GM12801 (cell line): ENCODE data around the gene NCBP2L.

Source experiments
- CTCF ChIP-seq: IDR thresholded peaks from one replicate; pipeline ENCODE4 v1.5.1; 2011; ENCODE audit warnings: control low read depth; ENCODE audit not compliant: insufficient read length; ENCODE audit errors: extremely low read depth

Gene NCBP2L

DNA sequence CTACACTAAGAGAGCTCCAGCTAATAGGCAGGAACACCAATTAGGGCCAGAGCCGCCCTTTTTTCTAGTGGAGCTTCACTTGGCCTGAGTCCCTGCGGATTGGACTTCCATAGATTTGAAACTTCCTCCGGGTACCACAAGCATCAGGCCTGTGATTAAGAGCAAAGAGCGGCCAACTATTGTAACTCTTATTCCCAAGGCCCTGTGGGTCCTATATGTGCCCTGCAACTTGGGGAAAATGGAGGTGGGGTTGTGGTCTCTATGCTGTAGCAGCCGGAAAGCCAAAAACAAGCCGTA, at the start of gene NCBP2L:
NCBP2L (plus strand) TSS at position 198 of the 297 bp plus-strand sequence. CDS start 16,488 bp downstream, outside the sequence.
- no peak for TF ChIP-seq CTCF

- no peak for TF ChIP-seq CTCF
Observed at GRCh38 chrX:107728371-107729099, 49.0 kb upstream of the NCBP2L start.

GRCh38 chrX:107729558-107730297, 47.8 kb upstream of the NCBP2L start:
- no peak for TF ChIP-seq CTCF

GRCh38 chrX:107730298-107730655, 47.3 kb upstream of the NCBP2L start:
- no peak for TF ChIP-seq CTCF

DNA sequence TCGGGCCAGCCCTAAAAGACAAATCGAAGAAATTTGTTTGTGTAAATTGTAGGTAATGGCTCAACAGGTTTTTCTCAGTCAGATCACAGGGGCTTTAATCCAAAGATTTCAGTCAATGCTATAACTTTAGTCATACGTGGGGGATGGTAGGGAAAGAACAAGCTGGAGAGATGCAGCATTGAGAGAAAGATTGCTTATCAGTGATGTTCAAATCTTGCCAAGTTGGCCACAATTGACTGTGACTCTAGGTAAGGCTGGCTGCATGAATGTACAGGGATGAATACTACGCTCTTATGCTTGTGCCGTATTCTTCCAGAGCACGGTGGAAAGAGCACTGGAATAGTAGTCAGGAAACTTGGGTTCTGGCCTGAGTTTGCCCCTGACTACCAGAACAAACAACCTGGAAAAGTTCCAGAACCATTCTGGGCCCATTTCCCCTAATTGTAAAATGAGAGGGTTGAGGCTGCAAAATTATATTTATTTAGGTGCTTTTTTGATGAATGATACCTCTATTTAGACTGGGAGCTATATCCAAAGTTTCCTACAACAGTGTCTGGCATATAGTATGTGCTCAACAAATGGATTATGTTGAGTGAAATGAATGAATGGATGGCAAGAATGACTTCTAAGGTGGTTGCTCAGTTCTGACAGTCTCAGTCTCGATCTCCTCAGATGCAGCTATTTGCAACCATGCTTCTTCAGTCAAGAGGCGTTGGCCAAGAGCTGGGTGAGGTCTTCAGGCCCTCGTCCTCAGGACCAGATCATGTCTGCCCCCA, 46.4 kb upstream of the NCBP2L start:
- no peak for TF ChIP-seq CTCF

GRCh38 chrX:107731831-107732502, 45.6 kb upstream of the NCBP2L start:
- TF ChIP-seq CTCF, result no peak

DNA sequence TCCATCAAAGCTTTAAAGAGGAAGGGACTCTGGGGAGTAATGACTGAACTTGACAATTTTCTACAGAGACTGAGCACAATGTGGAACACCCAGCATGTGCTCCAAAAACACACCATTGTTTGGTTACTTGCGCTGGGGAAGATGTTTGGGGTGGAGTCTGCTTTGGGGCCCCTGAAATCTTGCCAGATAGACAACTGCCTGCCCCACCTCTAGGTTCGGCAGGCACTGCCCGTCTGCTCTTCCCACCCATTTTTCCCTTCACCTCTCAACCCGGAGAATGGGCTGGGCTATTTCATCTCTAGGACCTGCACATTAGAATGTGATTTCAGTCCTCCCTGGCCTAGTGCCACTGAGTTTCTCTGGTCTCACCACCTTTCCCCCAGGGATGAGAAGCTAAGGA, 43.8 kb upstream of the NCBP2L start:
- TF ChIP-seq CTCF, result no peak
